GM21381 (cell line): Measurements from ENCODE around the gene KIAA1671.

Source experiments
- ATAC-seq: cut with Tn5 transposase; IDR thresholded peaks from one replicate; pipeline ENCODE4 v1.9.1; 2021; ENCODE audit warnings: mild to moderate bottlenecking, moderate library complexity; ENCODE audit not compliant: unreplicated experiment

Gene KIAA1671

GRCh38 chr22:25007444-25008106 lies 55.1 kb downstream of the KIAA1671 start:
- no peak for ATAC-seq

- no peak for ATAC-seq
These were observed 56.1 kb downstream of the KIAA1671 start for GRCh38 chr22:25008666-25009065.

GRCh38 chr22:25012741-25013143 lies 60.2 kb downstream of the KIAA1671 start:
- ATAC-seq: no peak

- no peak for ATAC-seq
These were observed 61.1 kb downstream of the KIAA1671 start for GRCh38 chr22:25013607-25014006.

GRCh38 chr22:25014896-25015755 lies 62.6 kb downstream of the KIAA1671 start:
- ATAC-seq: no peak

GRCh38 chr22:25016311-25016710 lies 63.8 kb downstream of the KIAA1671 start:
- no peak for ATAC-seq

- ATAC-seq: no peak
These were observed 65.5 kb downstream of the KIAA1671 start for GRCh38 chr22:25018009-25018408.

- ATAC-seq: no peak
These were observed 67.1 kb downstream of the KIAA1671 start for GRCh38 chr22:25019427-25020184.

- no peak for ATAC-seq
These were observed 68.9 kb downstream of the KIAA1671 start for GRCh38 chr22:25021409-25021808.

GRCh38 chr22:25021976-25022711 lies 69.6 kb downstream of the KIAA1671 start:
- ATAC-seq: no peak

- no peak for ATAC-seq
These were observed 71.4 kb downstream of the KIAA1671 start for GRCh38 chr22:25023879-25024278.

- ATAC-seq: no peak
These were observed 72.4 kb downstream of the KIAA1671 start for GRCh38 chr22:25024895-25025294.

GRCh38 chr22:25025491-25026400 lies 73.2 kb downstream of the KIAA1671 start:
- no peak for ATAC-seq

GRCh38 chr22:25027043-25027906 lies 74.8 kb downstream of the KIAA1671 start:
- no peak for ATAC-seq

GRCh38 chr22:25027959-25028840 lies 75.7 kb downstream of the KIAA1671 start:
- ATAC-seq: no peak

GRCh38 chr22:25028841-25029141 lies 76.3 kb downstream of the KIAA1671 start:
- no peak for ATAC-seq

GRCh38 chr22:25029181-25029580 lies 76.7 kb downstream of the KIAA1671 start:
- ATAC-seq: no peak

GRCh38 chr22:25030636-25031035 lies 78.1 kb downstream of the KIAA1671 start:
- no peak for ATAC-seq
